Loucy (cell line): Measurements from ENCODE around the gene GPR85.

Source experiments
- EZH2phosphoT487 ChIP-seq: fragments of 200-600 bp; IDR thresholded peaks from 2 replicates; pipeline ENCODE4 v1.6.1; 2018; ENCODE audit warnings: antibody characterized with exemption, mild to moderate bottlenecking, moderate library complexity, borderline replicate concordance
- TF ChIP-seq, protein P1 (sequence below): fragments of 200-600 bp; sonication (generic); conservative IDR thresholded peaks from 2 replicates; pipeline ENCODE4 v1.5.1; 2014; ENCODE audit warnings: mild to moderate bottlenecking, antibody characterized with exemption, low read length

DNA sequence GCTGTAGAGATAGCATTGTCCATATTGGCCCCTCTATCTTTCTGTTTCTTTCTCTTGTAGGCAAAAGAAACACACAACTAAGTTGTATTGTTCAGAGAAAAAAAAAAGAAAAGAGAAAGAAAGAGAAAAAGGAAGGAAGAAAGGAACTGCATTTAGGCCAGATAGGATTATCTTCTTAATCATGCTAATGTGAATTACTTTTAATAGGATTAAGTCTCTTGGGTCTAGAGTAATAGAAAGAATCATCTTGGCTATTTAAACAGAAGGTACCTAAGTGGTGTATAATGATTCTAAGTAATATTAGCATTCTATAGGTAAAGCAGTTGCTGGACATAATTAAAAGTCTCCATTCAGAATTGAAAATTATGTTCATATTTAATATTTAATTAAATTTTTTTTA lies 42.2 kb downstream of the GPR85 start:
- TF ChIP-seq, protein P1, sequence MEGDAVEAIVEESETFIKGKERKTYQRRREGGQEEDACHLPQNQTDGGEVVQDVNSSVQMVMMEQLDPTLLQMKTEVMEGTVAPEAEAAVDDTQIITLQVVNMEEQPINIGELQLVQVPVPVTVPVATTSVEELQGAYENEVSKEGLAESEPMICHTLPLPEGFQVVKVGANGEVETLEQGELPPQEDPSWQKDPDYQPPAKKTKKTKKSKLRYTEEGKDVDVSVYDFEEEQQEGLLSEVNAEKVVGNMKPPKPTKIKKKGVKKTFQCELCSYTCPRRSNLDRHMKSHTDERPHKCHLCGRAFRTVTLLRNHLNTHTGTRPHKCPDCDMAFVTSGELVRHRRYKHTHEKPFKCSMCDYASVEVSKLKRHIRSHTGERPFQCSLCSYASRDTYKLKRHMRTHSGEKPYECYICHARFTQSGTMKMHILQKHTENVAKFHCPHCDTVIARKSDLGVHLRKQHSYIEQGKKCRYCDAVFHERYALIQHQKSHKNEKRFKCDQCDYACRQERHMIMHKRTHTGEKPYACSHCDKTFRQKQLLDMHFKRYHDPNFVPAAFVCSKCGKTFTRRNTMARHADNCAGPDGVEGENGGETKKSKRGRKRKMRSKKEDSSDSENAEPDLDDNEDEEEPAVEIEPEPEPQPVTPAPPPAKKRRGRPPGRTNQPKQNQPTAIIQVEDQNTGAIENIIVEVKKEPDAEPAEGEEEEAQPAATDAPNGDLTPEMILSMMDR, result no peak
- TF ChIP-seq EZH2phosphoT487, result no peak
